Measurements from ENCODE around the gene HMGN3. TPM values are rescaled to one million over a fixed set of nuclear protein-coding genes. Genes with fewer than 3 reads are reported as not detected.

The HMGN3 gene
- total RNA-seq, 2 experiments from 2014 or later = 97.5 to 105 TPM

- ChIA-PET POLR2A (interaction anchor here (0.6 kb wide), 1 partner anchor 631 kb away, joined by 3 read pairs; no protein-coding TSS in a partner anchor), CTCF (ENCODE audit: unreplicated experiment) (no interaction called here)
- Histone ChIP-seq H3K79me2 (ENCODE audit: insufficient read depth, low read depth, low read length) (peaks cover 70% of the 10 kb centered on the region), H3K9me3 (ENCODE audit: low read length) (peaks cover 3% of the 10 kb centered on the region; the same call in 1 of the 2 replicates), H3K4me2 (ENCODE audit: low read length) (no peak overlapping the region), H3K4me1 (ENCODE audit: insufficient read depth, low read length, poor library complexity, severe bottlenecking) (peaks cover 31% of the 10 kb centered on the region), H2AFZ (ENCODE audit: low read length) (no peak overlapping the region), H4K20me1 (ENCODE audit: insufficient read depth, low read length) (peaks cover 11% of the 10 kb centered on the region; the same call in 1 of the 2 replicates), H3K36me3 (ENCODE audit: insufficient read depth, low read length) (no peaks in the 10 kb centered on the region), H3K4me3 (ENCODE audit: low read depth, low read length, poor library complexity, severe bottlenecking) (no peak overlapping the region), H3K9me2 (ENCODE audit: insufficient read depth, low read length) (no peaks in the 10 kb centered on the region), H3K27ac (ENCODE audit: low read depth, low read length, poor library complexity, severe bottlenecking) (no peak overlapping the region)
- DNase-seq (ENCODE audit: low spot score) = no peak
- TF ChIP-seq EZH2phosphoT487 (IDR thresholded peaks at IDR 0.05; ENCODE audit: borderline replicate concordance, low read depth, low read length) = no peak
- no peak for TF ChIP-seq CTCF (conservative IDR thresholded peaks at IDR 0.05; ENCODE audit: low read length)
- BruUV-seq (replicated peaks) = no TSS peak
- intact Hi-C loops (cut with micrococcal nuclease; ENCODE audit: unreplicated experiment) = loop anchor here (5.0 kb wide), 1 partner anchor 877 kb away; the partner anchor contains the start of gene BCKDHB
These were observed 4.3 kb downstream of the HMGN3 start for GRCh38 chr6:79230149-79230548.

GRCh38 chr6:79227445-79227844 lies 7.0 kb downstream of the HMGN3 start:
- CTCF ChIA-PET (ENCODE audit: unreplicated experiment) = no interaction called here
- POLR2A ChIA-PET = interaction anchor here (0.6 to 1.6 kb wide), 4 partner anchors 11 to 152 kb away, joined by 3 to 8 read pairs (median 4); no protein-coding TSS in a partner anchor

More at GRCh38 chr6:79227445-79227844, 7.0 kb downstream of the HMGN3 start:
- H3K4me2 ChIP-seq (ENCODE audit: low read length) = no peak overlapping the region
- H2AFZ ChIP-seq (ENCODE audit: low read length) = no peak overlapping the region
- no peaks in the 10 kb centered on the region for H3K9me3 ChIP-seq (ENCODE audit: low read length)
- H3K9me2 ChIP-seq (ENCODE audit: insufficient read depth, low read length) = no peaks in the 10 kb centered on the region
- no peak overlapping the region for H3K4me3 ChIP-seq (ENCODE audit: low read depth, low read length, poor library complexity, severe bottlenecking)
- no peak overlapping the region for H3K27ac ChIP-seq (ENCODE audit: low read depth, low read length, poor library complexity, severe bottlenecking)
- no TSS peak for BruUV-seq (replicated peaks)
- H3K4me1 ChIP-seq (ENCODE audit: insufficient read depth, low read length, poor library complexity, severe bottlenecking) = peaks cover 17% of the 10 kb centered on the region
- intact Hi-C loops (cut with micrococcal nuclease; ENCODE audit: unreplicated experiment) = no loop called here
- H4K20me1 ChIP-seq (ENCODE audit: insufficient read depth, low read length) = peaks cover 11% of the 10 kb centered on the region; the same call in 1 of the 2 replicates
- H3K79me2 ChIP-seq (ENCODE audit: insufficient read depth, low read depth, low read length) = peaks cover 68% of the 10 kb centered on the region
- no peak for TF ChIP-seq CTCF (conservative IDR thresholded peaks at IDR 0.05; ENCODE audit: low read length)
- no peak for TF ChIP-seq EZH2phosphoT487 (IDR thresholded peaks at IDR 0.05; ENCODE audit: borderline replicate concordance, low read depth, low read length)
- peaks cover 4% of the 10 kb centered on the region; the same call in 1 of the 2 replicates for H3K36me3 ChIP-seq (ENCODE audit: insufficient read depth, low read length)
- no peak for DNase-seq (ENCODE audit: low spot score)

Measured in OCI-LY7 (cell line).